Neural cell (in vitro differentiated cells): ENCODE data around the gene UTRN.

Experiments used
- CTCF ChIP-seq: fragments of 450-650 bp; IDR thresholded peaks from 2 replicates; pipeline ENCODE4 v1.5.1; 2014; ENCODE audit warnings: antibody characterized with exemption, mild to moderate bottlenecking, moderate library complexity; ENCODE audit not compliant: poor library complexity, severe bottlenecking
- EZH2 ChIP-seq: fragments of 200-600, 300-800 bp; shearing (Covaris generic), sonication (generic); IDR thresholded peaks from 2 replicates; pipeline ENCODE4 v1.6.1; 2014; ENCODE audit warnings: antibody characterized with exemption, low read length, borderline replicate concordance, mild to moderate bottlenecking; ENCODE audit not compliant: insufficient read depth, poor library complexity, severe bottlenecking

GRCh38 chr6:144319211-144319610 lies 34.1 kb downstream of the UTRN start:
- TF ChIP-seq CTCF (no peak), EZH2 (no peak)
